ENCODE results near the gene NSRP1.
"Not testable (repeated sequence)": the region's sequence is repeated elsewhere in the genome, so short reads cannot be mapped to it uniquely, and the experiment has no call there.

The NSRP1 gene

DNA sequence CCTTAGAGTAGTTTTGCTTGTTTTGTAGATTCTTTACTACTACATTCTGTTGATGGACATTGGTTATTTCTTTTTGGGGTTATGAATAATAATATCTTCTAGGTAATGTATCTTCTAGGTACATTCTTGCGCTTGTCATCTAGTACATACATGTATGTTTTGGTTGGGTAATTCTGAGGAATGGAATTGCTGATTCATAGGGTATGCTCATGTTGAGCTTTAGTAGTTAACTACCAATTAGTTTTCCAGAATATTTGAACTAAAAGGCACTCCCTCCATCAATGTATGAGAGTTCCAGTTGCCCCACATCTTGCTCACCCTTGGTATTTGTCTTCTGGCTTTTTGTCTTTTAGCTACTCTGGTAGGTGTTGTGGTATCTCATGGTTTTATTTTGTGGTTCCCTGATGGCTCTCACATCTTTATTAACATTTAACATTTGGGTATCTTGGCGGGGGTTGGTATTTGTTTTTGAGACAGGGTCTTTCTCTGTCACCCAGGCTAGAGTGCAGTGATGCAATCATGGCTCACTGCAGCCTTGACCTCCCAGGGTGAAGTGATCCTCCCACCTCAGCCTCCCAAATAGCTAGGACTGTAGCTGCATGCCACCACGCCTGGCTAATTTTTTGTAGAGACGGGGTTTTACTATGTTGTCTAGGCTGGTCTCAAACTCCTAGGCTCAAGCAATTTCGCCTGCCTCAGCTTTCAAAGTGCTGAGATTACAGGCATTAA is 71.8 kb downstream of the NSRP1 start:
- DNase-seq: no peak

DNA sequence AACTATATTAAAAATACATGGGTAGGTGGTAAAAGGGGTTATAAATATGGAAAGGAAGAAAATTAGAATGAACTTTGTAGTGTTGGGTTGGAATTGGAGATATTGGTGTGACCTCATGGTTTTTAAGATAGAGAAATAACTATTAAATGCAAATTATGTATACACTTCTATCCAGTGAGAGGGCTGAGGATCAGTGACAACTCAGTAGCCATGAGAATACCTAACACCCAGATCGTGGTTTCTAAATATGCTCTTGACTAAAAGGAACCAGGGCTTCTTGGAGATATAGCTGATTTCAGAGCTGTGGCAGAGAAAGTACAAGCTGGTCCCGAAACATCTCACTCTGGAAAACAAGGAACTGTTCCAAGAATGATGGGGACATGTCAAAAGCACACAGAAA is 74.5 kb downstream of the NSRP1 start:
- DNase-seq: no peak

DNA sequence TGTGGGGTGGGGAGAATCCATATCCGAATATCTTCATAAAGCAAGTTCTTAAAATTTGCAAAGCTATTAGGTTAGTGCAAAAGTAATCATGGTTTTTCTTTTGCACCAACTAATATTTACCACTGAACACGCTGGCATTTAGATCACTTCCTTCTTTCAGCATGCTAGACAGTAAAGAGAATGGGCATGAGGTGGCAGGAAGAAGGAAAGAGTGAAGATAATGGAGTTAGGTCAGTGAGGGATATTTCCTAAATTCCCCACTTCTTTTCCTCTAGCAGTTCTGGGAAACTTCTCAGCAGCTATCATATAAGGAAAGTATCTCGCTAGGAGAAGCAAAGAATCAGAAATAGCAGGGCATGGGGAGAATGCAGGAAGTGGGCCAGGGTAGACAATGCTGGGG is 79.9 kb downstream of the NSRP1 start:
- DNase-seq: no peak

DNA sequence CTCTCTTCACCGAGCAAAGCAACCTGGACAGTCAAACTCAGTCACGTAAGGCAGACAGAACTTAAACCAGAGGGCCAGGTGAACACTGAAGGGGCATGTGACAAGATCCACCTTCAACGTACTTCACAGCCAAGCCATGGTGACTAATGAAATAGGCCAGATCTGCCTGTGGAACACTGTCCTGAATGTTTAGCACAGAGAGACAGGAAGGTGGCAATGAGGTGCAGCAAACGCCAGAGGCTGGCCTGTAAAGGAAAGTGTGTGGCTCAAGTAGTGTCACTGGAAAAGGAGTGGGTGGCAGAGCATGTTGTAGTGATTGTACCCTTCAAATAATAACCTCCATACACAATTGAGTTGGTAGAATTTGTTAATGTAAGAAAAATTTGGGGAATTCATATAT is 80.8 kb downstream of the NSRP1 start:
- no peak for DNase-seq

DNA sequence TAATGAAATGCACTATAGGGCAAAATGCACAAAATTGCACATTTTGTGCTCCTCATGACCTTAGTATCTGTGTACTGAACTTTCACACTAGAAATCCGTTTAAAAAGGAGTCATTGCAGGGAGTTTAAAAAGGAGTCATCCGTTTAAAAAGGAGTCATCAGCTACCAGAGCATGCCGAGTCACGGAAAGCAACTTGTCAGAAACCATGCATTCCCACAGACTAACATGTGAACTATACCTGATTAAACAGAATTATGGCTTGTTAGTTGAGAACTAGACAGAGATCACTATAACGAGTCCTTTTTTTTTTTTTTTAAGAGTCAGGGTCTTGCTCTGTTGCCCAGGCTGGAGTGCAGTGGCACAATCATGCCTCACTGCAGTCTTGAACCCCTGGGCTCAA is 83.0 kb downstream of the NSRP1 start:
- DNase-seq: no peak

DNA sequence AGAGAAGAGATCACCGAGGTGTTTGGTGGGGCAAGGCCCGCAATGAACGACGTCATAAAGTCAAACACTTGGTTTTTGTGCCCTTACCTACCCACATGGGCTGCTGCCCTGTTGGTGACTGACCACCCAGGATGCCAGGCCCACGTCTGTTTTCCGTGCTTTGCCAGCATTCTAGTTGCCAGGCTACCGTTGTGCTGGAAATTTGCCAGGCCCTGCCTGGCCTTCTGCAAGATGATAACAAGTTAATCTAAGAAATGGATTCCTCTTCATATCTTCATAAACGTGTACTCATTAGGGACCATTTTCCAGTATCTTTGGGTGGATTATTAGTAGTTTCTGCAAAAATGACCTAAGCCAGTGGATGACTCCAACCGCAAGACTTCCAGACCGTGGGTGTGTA is 83.5 kb downstream of the NSRP1 start:
- DNase-seq: no peak

DNA sequence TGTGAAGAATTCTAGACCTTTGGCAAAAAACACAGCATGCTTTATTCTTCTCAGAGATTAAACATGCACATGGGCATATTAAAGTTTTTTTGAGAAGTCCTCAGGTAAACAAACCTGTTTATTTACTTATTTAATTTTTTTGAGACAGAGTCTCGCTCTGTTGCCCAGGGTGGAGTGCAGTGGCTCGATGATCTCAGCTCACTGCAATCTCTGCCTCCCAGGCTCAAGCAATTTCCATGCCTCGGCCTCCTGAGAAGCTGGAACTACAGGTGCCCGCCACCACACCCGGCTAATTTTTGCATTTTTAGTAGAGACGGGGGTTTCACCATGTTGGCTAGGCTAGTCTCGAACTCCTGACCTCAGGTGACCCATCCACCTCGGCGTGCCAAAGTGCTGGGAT is 84.0 kb downstream of the NSRP1 start:
- DNase-seq: not testable (repeated sequence)

DNA sequence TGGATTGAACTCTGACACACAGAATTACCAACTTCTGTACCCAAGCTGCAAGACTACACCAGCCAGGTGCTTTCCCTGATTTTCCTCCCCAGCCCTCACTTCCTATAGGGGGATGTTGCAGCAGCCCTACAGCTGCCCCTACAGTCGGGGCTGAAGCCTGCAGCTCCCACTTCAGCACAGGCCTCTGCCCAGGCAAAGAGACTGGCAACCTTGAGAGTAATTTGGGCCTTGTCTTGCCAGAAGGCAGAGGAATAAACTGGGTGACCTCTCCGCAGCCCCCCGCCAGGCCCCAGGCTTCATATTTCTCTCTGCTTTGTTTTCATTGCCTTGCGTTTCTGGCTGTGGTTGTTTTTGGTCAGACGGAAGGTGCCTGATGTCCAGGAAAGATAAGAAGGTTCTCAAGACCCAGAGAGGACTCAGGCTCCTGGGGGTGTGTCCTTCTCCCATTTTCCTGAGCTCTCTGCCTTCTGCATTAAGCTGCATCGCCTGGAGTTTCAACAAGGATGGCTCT is 86.9 kb downstream of the NSRP1 start:
- DNase-seq: no peak

DNA sequence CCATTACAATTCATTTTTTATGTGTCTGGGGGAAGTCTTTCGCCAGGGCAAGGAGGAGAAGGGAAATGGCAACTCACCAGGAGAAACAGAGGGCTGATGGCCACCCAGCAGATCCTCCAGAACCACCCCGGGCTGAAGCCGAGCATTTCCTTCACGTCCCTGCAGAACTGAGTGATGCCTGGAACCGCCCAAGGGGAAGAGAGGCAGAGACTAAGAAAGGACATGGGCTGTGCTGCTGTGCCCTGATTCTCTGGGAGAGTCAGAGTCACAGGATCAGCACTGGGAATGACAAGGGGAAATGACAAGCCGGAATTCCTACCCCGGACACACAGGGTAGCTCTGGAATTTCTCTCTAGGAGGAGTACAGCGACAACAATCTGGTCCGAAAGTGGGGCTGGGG is 91.0 kb downstream of the NSRP1 start:
- no peak for DNase-seq

DNA sequence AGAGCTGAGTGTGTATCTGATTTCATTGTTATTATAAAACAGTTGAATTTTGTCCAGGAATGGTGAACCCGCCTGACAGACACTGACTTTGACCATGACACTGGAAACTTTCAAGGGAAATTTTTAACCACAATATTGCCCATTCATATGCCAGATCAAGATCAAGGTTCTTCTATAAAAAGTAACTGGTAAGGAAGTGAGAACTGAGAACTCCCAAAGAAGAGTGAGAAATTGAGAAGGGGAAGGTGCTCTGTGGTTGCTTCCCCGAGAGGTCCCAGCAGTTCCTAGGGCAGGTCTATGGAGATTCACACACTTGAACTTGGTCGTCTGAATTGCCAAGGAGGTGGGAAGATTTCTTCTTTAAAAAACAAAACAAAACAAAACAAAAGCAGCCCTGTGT is 91.6 kb downstream of the NSRP1 start:
- no peak for DNase-seq

DNA sequence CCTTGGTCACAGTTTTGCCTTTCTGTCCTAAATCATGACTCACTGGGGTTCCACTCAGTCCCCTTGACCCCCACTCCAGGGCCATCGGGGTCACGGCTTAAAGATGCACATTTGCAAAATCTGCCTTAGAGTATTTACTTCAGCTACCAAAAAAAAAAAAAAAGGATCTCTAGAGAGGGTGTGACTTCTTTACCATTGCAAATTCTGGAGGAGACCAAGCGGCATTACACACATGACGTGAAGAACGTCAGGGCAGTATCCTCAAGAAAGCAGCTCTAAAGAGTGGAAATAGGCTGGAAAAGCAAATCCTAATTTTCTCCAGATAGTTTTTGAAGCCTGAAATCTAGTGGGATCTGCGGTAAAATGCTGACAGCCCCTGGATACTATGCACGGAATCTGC is 93.3 kb downstream of the NSRP1 start:
- DNase-seq: no peak

DNA sequence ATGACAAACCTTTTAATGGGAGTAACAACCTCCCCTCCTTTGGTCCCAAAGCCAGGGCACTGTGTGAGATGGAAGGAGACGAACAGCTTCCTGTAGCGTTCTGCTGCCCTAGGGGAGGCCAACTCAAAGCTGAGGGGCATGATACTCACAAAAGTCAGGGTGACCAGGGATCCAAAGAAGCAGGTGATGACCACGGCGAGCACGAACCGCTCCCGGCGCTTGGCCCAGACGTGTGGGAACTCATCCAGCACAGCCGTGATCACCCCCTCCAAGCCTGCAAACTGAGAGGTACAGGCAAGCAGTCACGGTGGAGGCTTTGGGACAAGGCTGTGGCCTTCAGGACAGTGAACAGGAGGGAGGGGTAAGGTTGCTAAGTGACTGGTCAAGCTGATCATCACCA is 93.8 kb downstream of the NSRP1 start:
- no peak for DNase-seq

DNA sequence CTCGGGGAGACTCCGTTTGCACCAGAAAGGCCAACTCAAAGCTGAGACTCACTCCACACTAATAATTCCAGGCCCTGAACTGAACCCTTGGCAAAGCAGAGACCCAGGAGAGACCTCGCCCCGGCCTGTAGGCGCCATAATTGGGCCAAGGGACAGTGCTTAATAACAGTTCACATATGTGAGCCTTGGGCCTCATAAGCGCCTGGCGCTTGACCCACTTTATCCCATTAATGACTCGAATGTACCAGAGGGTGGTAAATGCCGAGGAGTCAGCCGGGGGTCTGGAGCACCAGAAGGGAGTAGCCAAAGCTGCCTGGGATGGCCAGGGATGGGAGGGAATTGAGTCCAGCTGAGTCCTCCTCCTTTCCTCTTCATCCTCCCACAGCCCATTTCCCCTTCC is 94.3 kb downstream of the NSRP1 start:
- DNase-seq: no peak

DNA sequence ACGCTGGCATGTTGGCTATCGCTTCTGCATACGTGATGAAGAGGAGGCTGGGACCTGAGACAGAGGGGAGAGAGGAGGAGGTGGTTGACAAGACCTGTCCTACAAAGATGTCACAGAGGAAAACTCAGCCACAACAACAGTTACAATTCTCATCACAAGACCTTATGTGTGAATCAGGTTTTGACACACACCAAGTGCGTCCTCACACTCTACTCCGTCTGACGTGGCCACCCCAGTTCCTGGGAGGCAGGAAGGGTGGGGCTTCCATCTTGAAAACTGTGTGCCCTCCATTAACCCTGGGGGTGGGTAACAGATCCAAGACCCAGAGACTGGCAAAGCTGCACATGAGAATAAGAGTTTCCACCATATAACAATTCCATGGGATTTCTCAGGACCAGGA is 94.8 kb downstream of the NSRP1 start:
- no peak for DNase-seq

DNA sequence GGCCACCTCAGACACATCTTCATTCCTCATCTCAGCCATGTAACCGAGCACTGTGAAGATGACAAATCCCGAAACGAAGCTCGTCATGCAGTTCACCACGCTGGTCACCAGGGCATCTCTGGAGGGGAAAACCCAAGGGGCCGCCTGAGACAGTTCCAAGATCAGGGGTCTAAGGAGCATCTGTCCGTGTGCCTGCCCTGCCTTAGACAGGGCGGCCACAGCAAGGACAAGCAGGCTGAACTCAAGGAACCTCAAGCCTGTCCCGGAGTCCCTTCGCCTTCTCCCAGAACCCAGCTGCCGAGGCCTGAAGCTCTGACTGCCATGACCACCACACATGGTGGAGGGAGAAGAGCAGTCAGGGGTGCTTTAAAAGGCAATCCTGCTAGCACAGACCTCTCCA is 96.1 kb downstream of the NSRP1 start:
- no peak for DNase-seq

DNA sequence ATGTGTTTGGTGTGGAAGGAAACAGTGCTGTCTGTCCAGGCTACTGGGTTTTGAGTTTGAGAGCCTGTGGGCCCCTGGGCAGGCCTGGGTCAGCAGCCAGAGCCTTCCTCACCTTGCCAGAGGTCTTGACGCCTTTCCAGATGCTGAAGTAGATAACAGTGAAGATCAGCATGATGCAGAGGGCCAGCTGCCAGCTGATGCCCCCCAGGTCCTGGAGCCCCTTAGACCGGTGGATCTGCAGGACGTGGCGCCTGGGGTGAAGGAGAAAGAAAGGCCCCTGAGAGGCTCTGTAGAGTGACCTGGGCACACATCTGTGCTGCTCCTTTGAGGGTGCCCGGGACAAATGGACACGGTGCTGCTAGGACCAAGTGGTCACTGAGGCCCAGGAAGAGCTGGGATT is 100.4 kb downstream of the NSRP1 start:
- DNase-seq: no peak

DNA sequence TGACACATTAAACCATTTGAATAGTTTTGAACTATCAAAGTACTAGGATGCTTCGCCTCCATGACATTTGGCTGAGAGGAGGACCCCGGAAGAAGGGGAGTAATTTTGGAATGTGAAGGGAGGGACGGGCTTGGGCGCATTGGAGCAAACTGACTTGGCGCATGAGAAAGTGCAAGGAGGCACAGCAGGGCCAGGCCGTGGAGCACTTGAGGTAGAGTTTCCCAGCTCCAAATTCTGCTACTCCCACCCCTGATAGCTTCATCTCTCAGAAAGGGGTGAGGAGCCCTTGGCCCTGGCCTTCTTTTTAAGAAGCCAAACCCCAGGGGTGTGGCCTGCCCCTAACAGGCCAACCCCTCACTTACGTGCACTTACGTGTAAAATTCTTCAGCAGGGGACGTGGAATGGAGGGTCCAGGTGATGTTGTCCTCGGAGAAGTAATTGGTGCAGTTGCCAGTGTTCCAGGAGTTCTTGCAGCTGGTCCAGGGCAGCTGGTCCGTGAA is 101.2 kb downstream of the NSRP1 start:
- DNase-seq: no peak

DNA sequence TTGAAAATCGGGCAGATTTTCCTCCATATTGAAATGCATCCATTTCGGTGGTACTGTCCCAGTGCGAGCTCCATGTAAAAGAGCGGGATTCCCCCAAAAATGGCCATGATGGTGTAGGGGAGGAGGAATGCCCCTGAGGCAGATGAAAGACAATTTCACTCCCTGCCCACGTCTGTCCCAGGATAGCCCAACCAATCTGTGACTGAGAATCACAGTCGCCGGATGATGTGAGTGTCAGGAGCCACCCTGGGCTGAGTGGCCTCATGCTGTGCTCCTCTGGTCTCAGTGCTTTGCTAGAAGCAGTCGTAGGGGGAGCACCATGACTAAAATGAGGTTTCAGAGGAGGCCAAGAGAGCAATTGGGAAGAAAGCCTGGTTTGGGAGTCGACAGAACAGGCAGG is 102.2 kb downstream of the NSRP1 start:
- no peak for DNase-seq

DNA sequence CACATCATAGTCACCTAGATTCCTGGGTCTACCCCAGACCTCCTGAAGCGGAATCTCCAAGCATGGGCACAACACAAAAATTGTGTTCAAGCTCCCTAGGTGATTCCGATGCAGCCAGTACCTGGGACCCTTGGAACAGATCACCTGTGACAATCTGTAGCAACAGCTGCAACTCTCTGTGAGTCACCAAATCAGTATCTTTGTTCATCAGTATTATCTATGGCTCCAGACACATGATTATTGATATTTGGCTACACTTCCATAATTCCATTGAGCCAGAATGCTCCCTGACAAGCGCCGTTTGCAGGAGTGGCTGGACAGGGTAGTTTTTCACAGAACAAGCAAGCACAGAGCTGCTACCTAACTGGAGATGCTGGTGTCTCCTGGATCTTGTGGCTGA is 102.7 kb downstream of the NSRP1 start:
- DNase-seq: no peak

DNA sequence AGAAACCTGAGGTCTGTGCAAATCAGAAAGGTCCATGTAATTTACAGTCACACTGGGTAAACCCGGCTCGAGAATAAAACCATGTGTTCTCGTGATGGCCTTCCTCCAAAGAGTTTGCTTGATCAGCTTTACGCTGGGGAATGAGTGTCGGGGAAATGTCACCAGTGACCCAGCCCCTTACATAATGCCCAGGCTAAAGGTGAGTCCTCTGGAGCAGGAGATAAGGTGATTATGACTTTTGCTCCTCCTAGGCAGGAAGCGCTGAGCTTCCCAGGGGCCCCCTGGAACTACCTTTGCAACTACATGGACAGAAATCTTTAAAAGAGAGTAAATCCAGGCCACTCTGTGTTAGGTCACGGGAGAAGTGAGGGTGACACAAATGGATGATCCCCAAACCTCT is 103.2 kb downstream of the NSRP1 start:
- no peak for DNase-seq

DNA sequence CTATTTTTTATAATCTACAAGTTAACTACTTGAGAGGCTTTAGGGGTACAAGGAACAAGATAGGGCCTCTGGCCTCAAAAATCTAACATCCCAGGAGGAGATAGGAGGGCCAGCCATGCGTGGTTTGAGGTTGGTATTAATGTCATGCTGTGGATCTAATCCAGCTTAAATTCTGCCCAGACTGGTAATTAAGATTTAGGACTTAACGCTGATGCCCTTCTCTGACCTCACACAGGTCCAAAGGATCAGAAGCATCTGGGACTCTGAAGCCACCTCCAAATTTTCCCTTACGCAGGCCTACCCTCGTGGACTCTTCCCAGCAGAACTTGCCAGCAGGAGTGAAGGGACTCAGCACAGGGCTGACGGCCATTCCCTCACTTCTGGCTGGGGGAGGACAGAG is 103.8 kb downstream of the NSRP1 start:
- DNase-seq: no peak

DNA sequence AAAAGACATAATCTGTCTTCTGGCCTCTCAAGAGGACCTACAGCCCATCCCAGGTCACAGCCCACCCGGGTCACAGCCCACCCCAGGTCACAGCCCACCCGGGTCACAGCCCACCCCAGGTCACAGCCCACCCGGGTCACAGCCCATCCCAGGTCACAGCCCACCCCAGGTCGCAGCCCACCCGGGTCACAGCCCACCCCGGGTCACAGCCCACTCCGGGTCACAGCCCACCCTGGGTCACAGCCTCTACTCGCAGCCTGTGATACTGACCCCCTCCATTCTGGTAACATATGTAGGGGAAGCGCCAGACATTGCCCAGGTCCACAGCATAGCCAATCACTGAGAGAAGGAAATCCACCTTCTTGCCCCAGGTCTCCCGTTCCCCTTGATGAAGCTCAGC is 104.7 kb downstream of the NSRP1 start:
- no peak for DNase-seq

DNA sequence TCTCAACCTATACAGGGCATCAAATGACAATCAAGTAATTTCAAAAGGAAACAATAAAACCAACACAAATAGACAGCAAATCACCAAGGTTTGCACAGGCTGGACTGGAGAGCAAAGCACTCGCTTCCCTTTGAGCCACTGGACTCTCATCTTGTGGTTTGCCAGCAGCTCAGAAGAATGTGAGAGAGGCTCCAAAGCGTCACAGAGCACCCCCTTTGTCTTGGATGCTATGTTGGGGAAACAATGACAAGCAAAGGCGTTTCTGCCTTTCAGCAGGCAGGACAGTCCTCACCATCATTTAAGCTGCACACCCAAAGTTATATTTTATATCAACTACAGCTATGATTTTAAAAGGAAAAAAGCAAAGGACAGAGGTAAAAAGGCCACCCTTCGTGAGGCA is 105.6 kb downstream of the NSRP1 start:
- DNase-seq: no peak

DNA sequence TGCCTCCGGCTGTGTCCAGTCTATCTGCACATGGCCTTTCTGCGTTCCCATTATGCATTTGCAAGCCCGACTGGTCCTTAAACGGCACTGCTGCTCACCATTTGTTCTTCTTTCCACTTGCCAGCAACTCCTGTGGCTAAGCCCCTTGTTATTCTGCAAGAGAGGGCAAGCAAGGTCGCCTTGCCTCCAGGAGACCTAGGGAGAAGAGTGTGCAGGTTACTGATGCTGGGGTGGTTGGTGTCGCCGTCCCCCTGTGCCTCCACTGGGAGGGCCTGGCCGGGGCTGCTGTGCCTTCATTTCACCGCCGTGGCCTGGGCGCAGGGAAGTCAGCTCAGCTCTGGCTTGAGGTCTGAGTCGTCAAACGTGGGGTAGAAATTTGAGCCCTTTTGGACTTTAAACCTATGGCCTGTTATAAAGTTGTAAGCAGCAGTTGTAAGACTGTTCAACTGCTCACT is 106.1 kb downstream of the NSRP1 start:
- DNase-seq: no peak

DNA sequence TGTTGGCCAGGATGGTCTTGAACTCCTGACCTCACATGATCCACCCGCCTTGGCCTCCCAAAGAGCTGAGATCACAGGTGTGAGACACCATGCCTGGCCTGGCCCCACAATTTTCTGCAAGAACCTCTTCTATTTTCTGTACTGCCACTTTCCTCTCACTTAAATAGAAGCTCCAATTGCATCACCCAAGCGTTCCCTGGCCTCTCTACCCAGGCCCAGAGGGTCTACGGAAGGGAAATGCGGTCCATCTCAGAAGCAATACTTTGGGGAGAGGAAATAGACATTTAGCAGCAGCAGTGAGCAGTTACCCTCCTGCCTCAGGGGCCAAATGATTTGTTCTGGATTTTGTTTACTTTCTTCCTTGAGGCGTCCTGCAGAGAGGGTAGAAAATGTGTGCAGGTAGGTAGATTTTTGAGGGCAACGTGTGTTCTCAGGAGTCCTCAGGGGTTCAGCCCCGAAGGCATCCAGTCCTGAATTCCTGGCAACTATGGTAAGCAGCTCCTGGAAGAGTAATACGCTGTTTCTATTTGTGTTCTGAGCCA is 107.9 kb downstream of the NSRP1 start:
- DNase-seq: no peak

Data from effector CD4-positive, alpha-beta T cell (primary cell).